ENCODE measurements around the gene AGER. TPM values are rescaled to one million over a fixed set of nuclear protein-coding genes. Genes with fewer than 3 reads are reported as not detected.

The AGER gene
- total and polyA plus RNA-seq, 2 donors: 8.5 to 81.3 TPM

GRCh38 chr6:32154514-32155161, 29.4 kb downstream of the AGER start:
- peak in 3 of 9 donors; percentile 69 to 84 (median 72) for DNase-seq (ENCODE audit: low read depth in 6 of 9, low spot score in 9 of 9)
- Histone ChIP-seq H3K27ac (ENCODE audit: low read depth in 1 of 2, low read length in 1 of 2) (peak overlapping the region; percentile 55 to 80), H3K4me3 (ENCODE audit: low read length in 2 of 2) (peak overlapping the region; percentile 62 to 84), H3K36me3 (ENCODE audit: control insufficient read depth in 2 of 2, insufficient read depth in 2 of 2, low read length in 1 of 2) (peaks cover 22 to 29% of the 10 kb centered on the region in 2 donors), H3K27me3 (ENCODE audit: control insufficient read depth in 2 of 2, insufficient read depth in 1 of 2, low read length in 1 of 2) (peaks cover 18 to 48% of the 10 kb centered on the region in 2 donors), H3K4me1 (ENCODE audit: control insufficient read depth in 2 of 2, insufficient read depth in 2 of 2, low read length in 2 of 2) (peaks cover 19 to 56% of the 10 kb centered on the region in 2 donors), H3K9me3 (ENCODE audit: control insufficient read depth in 2 of 2, insufficient read depth in 1 of 2, low read length in 1 of 2) (peaks cover 0 to 3% of the 10 kb centered on the region in 2 donors)
- 1% methylated on average over 34 of the region's 34 CpGs for WGBS

- peaks cover 22 to 29% of the 10 kb centered on the region in 2 donors for H3K36me3 ChIP-seq (ENCODE audit: control insufficient read depth in 2 of 2, insufficient read depth in 2 of 2, low read length in 1 of 2)
- peak within 1 kb of the TSS; percentile 55 to 80 for H3K27ac ChIP-seq (ENCODE audit: low read depth in 1 of 2, low read length in 1 of 2)
- peak; percentile 66 to 89 (median 76) for DNase-seq (ENCODE audit: low read depth in 6 of 9, low spot score in 9 of 9)
- peak within 1 kb of the TSS; percentile 62 to 84 for H3K4me3 ChIP-seq (ENCODE audit: low read length in 2 of 2)
- H3K4me1 ChIP-seq (ENCODE audit: control insufficient read depth in 2 of 2, insufficient read depth in 2 of 2, low read length in 2 of 2): peaks cover 19 to 61% of the 10 kb centered on the region in 2 donors
- H3K9me3 ChIP-seq (ENCODE audit: control insufficient read depth in 2 of 2, insufficient read depth in 1 of 2, low read length in 1 of 2): peaks cover 0 to 10% of the 10 kb centered on the region in 2 donors
- WGBS: 6% methylated on average over 52 of the region's 52 CpGs
- peaks cover 26 to 56% of the 10 kb centered on the region in 2 donors for H3K27me3 ChIP-seq (ENCODE audit: control insufficient read depth in 2 of 2, insufficient read depth in 1 of 2, low read length in 1 of 2)
Measured at GRCh38 chr6:32153564-32154513, 30.2 kb downstream of the AGER start, which contains the start of gene PPT2. Gene PPT2 (plus strand): TSS chr6:32154141. CDS start chr6:32154595, 454 bp downstream.

GRCh38 chr6:32152769-32153563, 31.1 kb downstream of the AGER start:
- Histone ChIP-seq H3K36me3 (ENCODE audit: control insufficient read depth in 2 of 2, insufficient read depth in 2 of 2, low read length in 1 of 2) (peaks cover 21% of the 10 kb centered on the region in 2 donors), H3K4me1 (ENCODE audit: control insufficient read depth in 2 of 2, insufficient read depth in 2 of 2, low read length in 2 of 2) (peaks cover 19 to 70% of the 10 kb centered on the region in 2 donors), H3K27ac (ENCODE audit: low read depth in 1 of 2, low read length in 1 of 2) (peak overlapping the region in 1 of 2 donors; percentile 55), H3K27me3 (ENCODE audit: control insufficient read depth in 2 of 2, insufficient read depth in 1 of 2, low read length in 1 of 2) (peaks cover 35 to 65% of the 10 kb centered on the region in 2 donors), H3K9me3 (ENCODE audit: control insufficient read depth in 2 of 2, insufficient read depth in 1 of 2, low read length in 1 of 2) (peaks cover 3 to 16% of the 10 kb centered on the region in 2 donors), H3K4me3 (ENCODE audit: low read length in 2 of 2) (peak overlapping the region; percentile 62 to 84)
- no peak for DNase-seq (ENCODE audit: low read depth in 6 of 9, low spot score in 9 of 9)
- WGBS: 76% methylated on average over 35 of the region's 35 CpGs

GRCh38 chr6:32151863-32152768, 31.9 kb downstream of the AGER start, which contains the start of gene PRRT1:
Gene PRRT1 (minus strand): TSS chr6:32151939. CDS start chr6:32151827, 112 bp downstream.
- 29% methylated on average over 15 of the region's 24 CpGs for WGBS
- Histone ChIP-seq H3K4me1 (ENCODE audit: control insufficient read depth in 2 of 2, insufficient read depth in 2 of 2, low read length in 2 of 2) (peaks cover 19 to 70% of the 10 kb centered on the region in 2 donors), H3K9me3 (ENCODE audit: control insufficient read depth in 2 of 2, insufficient read depth in 1 of 2, low read length in 1 of 2) (peaks cover 3 to 16% of the 10 kb centered on the region in 2 donors), H3K27ac (ENCODE audit: low read depth in 1 of 2, low read length in 1 of 2) (peak within 1 kb of the TSS in 1 of 2 donors; percentile 39), H3K36me3 (ENCODE audit: control insufficient read depth in 2 of 2, insufficient read depth in 2 of 2, low read length in 1 of 2) (peaks cover 12 to 15% of the 10 kb centered on the region in 2 donors), H3K4me3 (ENCODE audit: low read length in 2 of 2) (peak within 1 kb of the TSS in 1 of 2 donors; percentile 33), H3K27me3 (ENCODE audit: control insufficient read depth in 2 of 2, insufficient read depth in 1 of 2, low read length in 1 of 2) (peaks cover 38 to 74% of the 10 kb centered on the region in 2 donors)
- DNase-seq (ENCODE audit: low read depth in 6 of 9, low spot score in 9 of 9): no peak

GRCh38 chr6:32151181-32151862, 32.7 kb downstream of the AGER start:
- WGBS: 51% methylated on average over 8 of the region's 8 CpGs
- Histone ChIP-seq H3K36me3 (ENCODE audit: control insufficient read depth in 2 of 2, insufficient read depth in 2 of 2, low read length in 1 of 2) (peaks cover 7 to 8% of the 10 kb centered on the region in 2 donors), H3K27me3 (ENCODE audit: control insufficient read depth in 2 of 2, insufficient read depth in 1 of 2, low read length in 1 of 2) (peaks cover 41 to 82% of the 10 kb centered on the region in 2 donors), H3K27ac (ENCODE audit: low read depth in 1 of 2, low read length in 1 of 2) (no peak overlapping the region), H3K4me3 (ENCODE audit: low read length in 2 of 2) (peak overlapping the region in 1 of 2 donors; percentile 33), H3K9me3 (ENCODE audit: control insufficient read depth in 2 of 2, insufficient read depth in 1 of 2, low read length in 1 of 2) (peaks cover 3 to 16% of the 10 kb centered on the region in 2 donors), H3K4me1 (ENCODE audit: control insufficient read depth in 2 of 2, insufficient read depth in 2 of 2, low read length in 2 of 2) (peaks cover 19 to 70% of the 10 kb centered on the region in 2 donors)
- no peak for DNase-seq (ENCODE audit: low read depth in 6 of 9, low spot score in 9 of 9)

- H3K9me3 ChIP-seq (ENCODE audit: control insufficient read depth in 2 of 2, insufficient read depth in 1 of 2, low read length in 1 of 2): peaks cover 3 to 16% of the 10 kb centered on the region in 2 donors
- peaks cover 42 to 90% of the 10 kb centered on the region in 2 donors for H3K27me3 ChIP-seq (ENCODE audit: control insufficient read depth in 2 of 2, insufficient read depth in 1 of 2, low read length in 1 of 2)
- no peak overlapping the region for H3K27ac ChIP-seq (ENCODE audit: low read depth in 1 of 2, low read length in 1 of 2)
- no peak overlapping the region for H3K4me3 ChIP-seq (ENCODE audit: low read length in 2 of 2)
- H3K36me3 ChIP-seq (ENCODE audit: control insufficient read depth in 2 of 2, insufficient read depth in 2 of 2, low read length in 1 of 2): no peaks in the 10 kb centered on the region
- DNase-seq (ENCODE audit: low read depth in 6 of 9, low spot score in 9 of 9): no peak
- 49% methylated on average over 55 of the region's 55 CpGs for WGBS
- peaks cover 14 to 63% of the 10 kb centered on the region in 2 donors for H3K4me1 ChIP-seq (ENCODE audit: control insufficient read depth in 2 of 2, insufficient read depth in 2 of 2, low read length in 2 of 2)
Measured at GRCh38 chr6:32149932-32150870, 33.9 kb downstream of the AGER start.

Data from thymus (tissue), 11 donors.